ENCODE measurements around the gene CRB1.

Gene CRB1

DNA sequence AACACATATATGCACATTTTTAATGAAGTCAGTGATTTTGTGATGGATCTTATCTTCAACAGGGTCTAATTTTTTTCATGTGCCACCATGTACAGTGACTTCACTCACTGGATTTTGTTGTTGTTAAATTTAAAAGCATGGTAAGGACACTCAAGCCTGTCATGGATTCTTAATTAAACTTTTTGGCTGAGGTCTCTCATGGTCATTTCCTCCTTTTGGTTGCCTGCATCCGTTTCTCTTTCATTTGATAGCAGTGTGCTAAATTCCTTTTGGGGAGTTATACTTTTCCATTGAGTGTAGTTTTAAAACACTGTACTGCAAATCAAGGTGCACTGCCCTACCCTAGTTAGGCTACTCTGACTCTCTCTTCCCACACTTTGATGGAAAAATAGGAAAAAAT is 13.2 kb upstream of the CRB1 start:
- H3K4me2 ChIP-seq (ENCODE audit: low read depth, low read length, poor library complexity, severe bottlenecking) = no peak overlapping the region
- H3K79me2 ChIP-seq (ENCODE audit: insufficient read depth, low read length) = no peaks in the 10 kb centered on the region
- H3K9me2 ChIP-seq (replicated peaks; ENCODE audit: low read depth, low read length) = no peaks in the 10 kb centered on the region
- H3K9ac ChIP-seq (ENCODE audit: low read depth, low read length, poor library complexity, severe bottlenecking) = no peak overlapping the region
- H3K27me3 ChIP-seq (ENCODE audit: insufficient read depth, low read length, poor library complexity, severe bottlenecking) = no peaks in the 10 kb centered on the region
- H3K36me3 ChIP-seq (ENCODE audit: insufficient read depth, low read length) = no peaks in the 10 kb centered on the region
- no peaks in the 10 kb centered on the region for H3K9me3 ChIP-seq (ENCODE audit: insufficient read depth, low read depth, low read length)
- H2AFZ ChIP-seq (ENCODE audit: low read length) = no peak overlapping the region
- no peak for TF ChIP-seq EZH2phosphoT487 (IDR thresholded peaks at IDR 0.05; ENCODE audit: borderline replicate concordance)
- no peak for TF ChIP-seq CTCF (conservative IDR thresholded peaks at IDR 0.05; ENCODE audit: low read length)
- no peak overlapping the region for H3K4me3 ChIP-seq (ENCODE audit: low read length, poor library complexity, severe bottlenecking)
- H3F3A ChIP-seq (ENCODE audit: low read depth) = no peaks in the 10 kb centered on the region
- no peaks in the 10 kb centered on the region for H3K4me1 ChIP-seq (ENCODE audit: insufficient read depth, low read length, poor library complexity, severe bottlenecking)
- H4K20me1 ChIP-seq (ENCODE audit: insufficient read depth, low read length, poor library complexity, severe bottlenecking) = no peaks in the 10 kb centered on the region

DNA sequence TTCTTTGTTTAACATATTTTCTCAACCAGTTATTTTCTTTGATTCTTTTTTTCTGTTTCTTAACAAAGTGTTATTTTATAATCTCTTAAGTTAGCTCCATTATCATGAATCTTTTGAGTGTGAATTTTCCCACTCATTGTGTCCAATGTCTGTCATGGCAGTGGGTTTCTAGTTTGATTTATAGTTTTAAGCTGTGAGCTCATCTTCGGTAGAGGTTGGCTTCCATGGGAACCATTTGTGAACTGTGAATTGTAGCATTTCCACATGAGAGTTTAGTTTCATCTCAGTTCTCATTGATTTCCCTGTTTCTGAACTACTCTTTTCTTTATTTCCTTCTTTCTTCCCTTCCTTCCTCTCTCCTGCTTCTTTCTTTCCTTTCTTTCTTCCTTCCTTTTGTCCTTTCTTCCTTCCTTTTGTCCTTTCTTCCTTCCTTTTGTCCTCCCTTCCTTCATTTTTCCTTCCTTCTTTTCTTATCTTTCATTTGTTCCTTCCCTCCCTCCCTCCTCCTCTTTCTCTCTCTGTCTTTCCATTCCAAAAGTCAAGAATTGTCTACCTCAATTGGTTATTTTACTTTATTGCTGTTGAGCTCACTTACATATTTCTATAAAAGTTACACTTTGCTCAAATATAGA is 3.0 kb upstream of the CRB1 start:
- no peak overlapping the region for H3K9ac ChIP-seq (ENCODE audit: low read depth, low read length, poor library complexity, severe bottlenecking)
- no peaks in the 10 kb centered on the region for H3K4me1 ChIP-seq (ENCODE audit: insufficient read depth, low read length, poor library complexity, severe bottlenecking)
- no peak overlapping the region for H3K4me2 ChIP-seq (ENCODE audit: low read depth, low read length, poor library complexity, severe bottlenecking)
- no peak overlapping the region for H2AFZ ChIP-seq (ENCODE audit: low read length)
- H3K4me3 ChIP-seq (ENCODE audit: low read length, poor library complexity, severe bottlenecking) = no peak overlapping the region
- H3K9me2 ChIP-seq (replicated peaks; ENCODE audit: low read depth, low read length) = no peaks in the 10 kb centered on the region
- H3K9me3 ChIP-seq (ENCODE audit: insufficient read depth, low read depth, low read length) = no peaks in the 10 kb centered on the region
- H3F3A ChIP-seq (ENCODE audit: low read depth) = no peaks in the 10 kb centered on the region
- no peaks in the 10 kb centered on the region for H3K36me3 ChIP-seq (ENCODE audit: insufficient read depth, low read length)
- TF ChIP-seq EZH2phosphoT487 (IDR thresholded peaks at IDR 0.05; ENCODE audit: borderline replicate concordance) (no peak), CTCF (conservative IDR thresholded peaks at IDR 0.05; ENCODE audit: low read length) (no peak)
- H3K79me2 ChIP-seq (ENCODE audit: insufficient read depth, low read length) = no peaks in the 10 kb centered on the region
- H4K20me1 ChIP-seq (ENCODE audit: insufficient read depth, low read length, poor library complexity, severe bottlenecking) = no peaks in the 10 kb centered on the region
- no peaks in the 10 kb centered on the region for H3K27me3 ChIP-seq (ENCODE audit: insufficient read depth, low read length, poor library complexity, severe bottlenecking)

- no peak overlapping the region for H3K4me3 ChIP-seq (ENCODE audit: low read length, poor library complexity, severe bottlenecking)
- no peaks in the 10 kb centered on the region for H3K27me3 ChIP-seq (ENCODE audit: insufficient read depth, low read length, poor library complexity, severe bottlenecking)
- no peaks in the 10 kb centered on the region for H3K9me3 ChIP-seq (ENCODE audit: insufficient read depth, low read depth, low read length)
- no peaks in the 10 kb centered on the region for H3K4me1 ChIP-seq (ENCODE audit: insufficient read depth, low read length, poor library complexity, severe bottlenecking)
- H3K36me3 ChIP-seq (ENCODE audit: insufficient read depth, low read length) = no peaks in the 10 kb centered on the region
- H3K4me2 ChIP-seq (ENCODE audit: low read depth, low read length, poor library complexity, severe bottlenecking) = no peak overlapping the region
- TF ChIP-seq CTCF (conservative IDR thresholded peaks at IDR 0.05; ENCODE audit: low read length) (no peak), EZH2phosphoT487 (IDR thresholded peaks at IDR 0.05; ENCODE audit: borderline replicate concordance) (no peak)
- no peak overlapping the region for H3K9ac ChIP-seq (ENCODE audit: low read depth, low read length, poor library complexity, severe bottlenecking)
- H3F3A ChIP-seq (ENCODE audit: low read depth) = no peaks in the 10 kb centered on the region
- H4K20me1 ChIP-seq (ENCODE audit: insufficient read depth, low read length, poor library complexity, severe bottlenecking) = no peaks in the 10 kb centered on the region
- no peaks in the 10 kb centered on the region for H3K79me2 ChIP-seq (ENCODE audit: insufficient read depth, low read length)
- H2AFZ ChIP-seq (ENCODE audit: low read length) = no peak overlapping the region
- H3K9me2 ChIP-seq (replicated peaks; ENCODE audit: low read depth, low read length) = no peaks in the 10 kb centered on the region
Observed at GRCh38 chr1:197269053-197269452, 1.0 kb downstream of the CRB1 start.

All from Loucy (cell line).